ENCODE data around the gene SYNPO.
A peak's percentile ranks its signal among the peaks of the same experiment; 100 is the strongest.

Gene SYNPO

DNA sequence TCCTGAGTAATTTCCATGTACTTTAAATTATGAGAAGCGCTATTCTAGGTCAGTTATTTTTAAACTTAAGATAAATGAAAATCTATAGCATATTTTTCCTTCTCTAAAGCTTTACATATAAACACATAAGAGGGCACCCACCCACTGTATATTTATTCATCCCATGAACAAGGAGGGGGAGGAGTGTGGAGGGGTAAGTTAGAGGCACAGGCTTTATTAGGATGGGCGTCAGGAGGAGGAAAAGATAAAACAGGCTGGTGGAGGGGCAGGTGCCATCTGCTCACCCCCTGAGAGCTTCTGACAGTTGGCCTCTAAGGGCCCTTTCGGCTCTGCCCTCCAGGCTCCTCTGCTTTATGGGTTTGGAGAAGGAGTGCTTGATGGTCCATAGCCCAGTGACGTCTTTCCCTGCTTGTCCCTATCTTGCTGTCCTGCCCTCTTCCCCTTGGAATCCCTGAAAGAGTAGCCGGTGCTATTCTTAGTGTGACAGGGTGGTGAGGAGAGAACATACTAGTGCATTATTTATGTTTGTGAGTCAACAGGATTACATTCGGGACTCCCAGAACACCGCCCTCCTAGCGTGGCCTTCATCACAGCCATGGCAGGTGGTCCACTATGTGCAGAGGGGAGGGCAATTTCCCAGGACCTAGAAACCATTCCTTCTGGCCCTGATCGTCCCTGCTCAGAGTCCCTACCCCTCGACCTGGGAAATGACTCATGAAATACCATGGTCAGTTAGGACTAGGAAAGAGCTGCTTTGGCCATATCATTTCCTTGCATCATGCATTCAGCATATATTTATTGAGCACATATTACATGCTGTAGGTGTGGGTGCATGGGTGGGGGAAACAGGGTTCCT, 7.9 kb upstream of the SYNPO start:
- Histone ChIP-seq H3K36me3 (ENCODE audit: control insufficient read depth in 1 of 2, insufficient read depth in 2 of 2, low read length in 2 of 2) (no peaks in the 10 kb centered on the region), H3K4me3 (ENCODE audit: low read depth, low read length) (no peak overlapping the region), H4K12ac (ENCODE audit: low read depth, low read length) (no peak overlapping the region), H3K79me2 (ENCODE audit: control insufficient read depth, insufficient read depth, low read length, poor library complexity) (no peaks in the 10 kb centered on the region), H3K4me1 (ENCODE audit: control insufficient read depth in 1 of 2, insufficient read depth in 2 of 2, low read length in 2 of 2) (peaks cover 32 to 35% of the 10 kb centered on the region in 2 experiments), H2BK5ac (ENCODE audit: low read depth, low read length, poor library complexity) (no peak overlapping the region), H4K8ac (ENCODE audit: low read depth, low read length) (no peak overlapping the region), H3K9ac (ENCODE audit: low read length) (no peak overlapping the region), H2AK5ac (ENCODE audit: low read length) (peak overlapping the region; percentile 15), H3K14ac (ENCODE audit: low read length) (no peak overlapping the region), H2AFZ (ENCODE audit: insufficient read depth, low read length, poor library complexity) (no peak overlapping the region), H4K91ac (ENCODE audit: low read depth, low read length) (no peak overlapping the region), H2BK120ac (ENCODE audit: insufficient read depth, low read length, poor library complexity) (no peak overlapping the region), H3K4me2 (ENCODE audit: low read length) (no peak overlapping the region), H3K27ac (ENCODE audit: low read depth, low read length) (no peak overlapping the region), H2BK12ac (ENCODE audit: low read length) (no peak overlapping the region), H3K79me1 (ENCODE audit: low read length) (peaks cover 19% of the 10 kb centered on the region), H3K27me3 (ENCODE audit: insufficient read depth, low read length) (no peaks in the 10 kb centered on the region), H3K18ac (ENCODE audit: low read length) (no peak overlapping the region), H3K23ac (ENCODE audit: low read length) (no peak overlapping the region), H3K9me3 (ENCODE audit: insufficient read depth, low read depth, low read length) (no peaks in the 10 kb centered on the region), H3K4ac (ENCODE audit: low read depth, low read length) (no peak overlapping the region)
- WGBS (ENCODE audit: extremely low coverage, insufficient coverage, insufficient read length): no CpG with 5 or more reads among the region's 10 CpGs
- DNase-seq: peak; percentile 32 to 58

DNA sequence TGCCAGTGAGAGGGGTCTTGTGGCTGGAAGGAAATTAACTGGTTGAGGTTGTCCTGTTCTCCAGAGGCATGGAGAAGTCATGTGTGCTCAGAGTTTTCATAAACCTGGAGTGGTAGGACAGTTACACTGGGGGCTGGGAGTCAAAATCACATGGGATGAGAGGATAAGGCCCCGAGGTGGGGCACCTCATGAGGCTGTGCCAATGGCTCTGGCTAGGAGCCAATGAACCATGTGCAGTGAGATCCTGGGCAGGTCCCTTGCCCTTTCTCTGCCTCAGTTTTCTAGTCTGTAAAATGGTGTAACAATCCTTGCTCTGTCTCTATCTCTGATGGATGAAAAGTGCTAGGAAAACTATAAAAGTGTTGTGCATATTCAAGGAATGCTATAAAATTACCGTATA, 7.0 kb upstream of the SYNPO start:
- peaks cover under 1% of the 10 kb centered on the region for H3K79me2 ChIP-seq (ENCODE audit: control insufficient read depth, insufficient read depth, low read length, poor library complexity)
- no peaks in the 10 kb centered on the region for H3K9me3 ChIP-seq (ENCODE audit: insufficient read depth, low read depth, low read length)
- peaks cover 28 to 36% of the 10 kb centered on the region in 2 experiments for H3K4me1 ChIP-seq (ENCODE audit: control insufficient read depth in 1 of 2, insufficient read depth in 2 of 2, low read length in 2 of 2)
- no peak overlapping the region for H3K23ac ChIP-seq (ENCODE audit: low read length)
- no peak overlapping the region for H3K18ac ChIP-seq (ENCODE audit: low read length)
- no peak overlapping the region for H2AK5ac ChIP-seq (ENCODE audit: low read length)
- no peak overlapping the region for H3K14ac ChIP-seq (ENCODE audit: low read length)
- peaks cover 23% of the 10 kb centered on the region for H3K79me1 ChIP-seq (ENCODE audit: low read length)
- H4K91ac ChIP-seq (ENCODE audit: low read depth, low read length): no peak overlapping the region
- H3K27ac ChIP-seq (ENCODE audit: low read depth, low read length): no peak overlapping the region
- no peak overlapping the region for H2AFZ ChIP-seq (ENCODE audit: insufficient read depth, low read length, poor library complexity)
- WGBS (ENCODE audit: extremely low coverage, insufficient coverage, insufficient read length): no CpG with 5 or more reads among the region's 2 CpGs
- no peak overlapping the region for H4K12ac ChIP-seq (ENCODE audit: low read depth, low read length)
- no peak overlapping the region for H3K4me2 ChIP-seq (ENCODE audit: low read length)
- no peaks in the 10 kb centered on the region for H3K36me3 ChIP-seq (ENCODE audit: control insufficient read depth in 1 of 2, insufficient read depth in 2 of 2, low read length in 2 of 2)
- peak overlapping the region; percentile 5 for H2BK120ac ChIP-seq (ENCODE audit: insufficient read depth, low read length, poor library complexity)
- no peak overlapping the region for H3K4ac ChIP-seq (ENCODE audit: low read depth, low read length)
- H4K8ac ChIP-seq (ENCODE audit: low read depth, low read length): no peak overlapping the region
- H2BK12ac ChIP-seq (ENCODE audit: low read length): no peak overlapping the region
- DNase-seq: no peak
- H3K9ac ChIP-seq (ENCODE audit: low read length): no peak overlapping the region
- no peaks in the 10 kb centered on the region for H3K27me3 ChIP-seq (ENCODE audit: insufficient read depth, low read length)
- no peak overlapping the region for H2BK5ac ChIP-seq (ENCODE audit: low read depth, low read length, poor library complexity)
- no peak overlapping the region for H3K4me3 ChIP-seq (ENCODE audit: low read depth, low read length)

GRCh38 chr5:150636391-150637244, 3.8 kb upstream of the SYNPO start:
- Histone ChIP-seq H3K18ac (ENCODE audit: low read length) (peak overlapping the region; percentile 62), H2BK5ac (ENCODE audit: low read depth, low read length, poor library complexity) (peak overlapping the region; percentile 17), H3K79me2 (ENCODE audit: control insufficient read depth, insufficient read depth, low read length, poor library complexity) (peaks cover 11% of the 10 kb centered on the region), H3K27ac (ENCODE audit: low read depth, low read length) (peak overlapping the region; percentile 70), H3K9me3 (ENCODE audit: insufficient read depth, low read depth, low read length) (no peaks in the 10 kb centered on the region), H3K4me3 (ENCODE audit: low read depth, low read length) (no peak overlapping the region), H4K91ac (ENCODE audit: low read depth, low read length) (peak overlapping the region; percentile 80), H2AK5ac (ENCODE audit: low read length) (peak overlapping the region; percentile 64), H3K4ac (ENCODE audit: low read depth, low read length) (no peak overlapping the region), H3K79me1 (ENCODE audit: low read length) (peaks cover 45% of the 10 kb centered on the region), H3K36me3 (ENCODE audit: control insufficient read depth in 1 of 2, insufficient read depth in 2 of 2, low read length in 2 of 2) (no peaks in the 10 kb centered on the region), H2AFZ (ENCODE audit: insufficient read depth, low read length, poor library complexity) (peak overlapping the region; percentile 64), H3K9ac (ENCODE audit: low read length) (no peak overlapping the region), H2BK120ac (ENCODE audit: insufficient read depth, low read length, poor library complexity) (peak overlapping the region; percentile 82), H3K4me1 (ENCODE audit: control insufficient read depth in 1 of 2, insufficient read depth in 2 of 2, low read length in 2 of 2) (peaks cover 46 to 48% of the 10 kb centered on the region in 2 experiments), H4K8ac (ENCODE audit: low read depth, low read length) (no peak overlapping the region), H3K27me3 (ENCODE audit: insufficient read depth, low read length) (no peaks in the 10 kb centered on the region), H4K12ac (ENCODE audit: low read depth, low read length) (no peak overlapping the region), H3K14ac (ENCODE audit: low read length) (peak overlapping the region; percentile 42), H3K23ac (ENCODE audit: low read length) (no peak overlapping the region), H2BK12ac (ENCODE audit: low read length) (peak overlapping the region; percentile 79), H3K4me2 (ENCODE audit: low read length) (no peak overlapping the region)
- DNase-seq: no peak
- WGBS (ENCODE audit: extremely low coverage, insufficient coverage, insufficient read length): no CpG with 5 or more reads among the region's 6 CpGs

DNA sequence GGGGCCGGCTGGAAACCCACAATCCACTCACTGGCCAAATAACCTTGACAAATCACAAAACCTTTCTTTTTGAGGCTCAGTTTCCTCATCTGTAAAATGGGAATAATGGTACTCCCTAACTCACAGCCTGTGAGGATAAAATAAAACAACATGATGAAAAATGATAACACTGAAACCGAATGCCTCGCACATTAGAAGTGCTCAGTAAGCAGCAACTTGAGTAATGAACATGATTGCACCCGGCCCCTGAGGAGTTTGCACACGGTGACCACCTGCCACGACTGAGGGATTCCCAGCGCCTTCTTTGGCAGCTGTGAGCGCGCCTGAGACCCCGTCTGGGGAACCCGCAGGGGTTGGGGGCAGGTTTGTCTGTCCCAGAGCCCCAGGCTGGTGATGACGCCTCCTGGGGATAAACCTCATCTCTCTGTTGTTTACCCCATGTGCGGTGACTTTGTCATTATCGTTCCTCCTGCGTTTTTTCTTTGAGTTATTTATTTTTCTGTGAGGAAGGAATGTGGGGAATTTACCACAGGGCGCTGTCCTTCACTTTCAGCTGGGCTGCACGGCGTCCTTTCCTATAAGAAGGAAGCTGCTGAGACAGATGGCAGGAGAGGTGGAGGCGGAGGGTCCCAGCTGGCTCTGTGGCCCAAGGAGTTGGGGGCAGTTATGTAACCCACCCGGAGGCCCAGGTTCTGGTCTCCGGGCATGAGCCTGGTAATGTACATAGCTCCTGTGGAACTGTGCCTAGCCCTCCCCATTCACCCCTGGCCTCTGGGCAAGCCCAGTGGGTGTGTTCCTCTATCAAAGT, 3.0 kb upstream of the SYNPO start:
- H3K4me2 ChIP-seq (ENCODE audit: low read length): peak overlapping the region; percentile 38
- H2BK120ac ChIP-seq (ENCODE audit: insufficient read depth, low read length, poor library complexity): peak overlapping the region; percentile 85
- peak; percentile 92 to 97 for DNase-seq
- peak overlapping the region; percentile 70 for H3K27ac ChIP-seq (ENCODE audit: low read depth, low read length)
- peaks cover 19% of the 10 kb centered on the region for H3K79me2 ChIP-seq (ENCODE audit: control insufficient read depth, insufficient read depth, low read length, poor library complexity)
- H4K8ac ChIP-seq (ENCODE audit: low read depth, low read length): peak overlapping the region; percentile 36
- no peak overlapping the region for H4K12ac ChIP-seq (ENCODE audit: low read depth, low read length)
- H2BK5ac ChIP-seq (ENCODE audit: low read depth, low read length, poor library complexity): peak overlapping the region; percentile 82
- H3K14ac ChIP-seq (ENCODE audit: low read length): peak overlapping the region; percentile 38
- H3K36me3 ChIP-seq (ENCODE audit: control insufficient read depth in 1 of 2, insufficient read depth in 2 of 2, low read length in 2 of 2): no peaks in the 10 kb centered on the region
- peaks cover 54 to 56% of the 10 kb centered on the region in 2 experiments for H3K4me1 ChIP-seq (ENCODE audit: control insufficient read depth in 1 of 2, insufficient read depth in 2 of 2, low read length in 2 of 2)
- H2BK12ac ChIP-seq (ENCODE audit: low read length): peak overlapping the region; percentile 81
- H3K4me3 ChIP-seq (ENCODE audit: low read depth, low read length): no peak overlapping the region
- peak overlapping the region; percentile 24 for H3K18ac ChIP-seq (ENCODE audit: low read length)
- H4K91ac ChIP-seq (ENCODE audit: low read depth, low read length): peak overlapping the region; percentile 80
- peak overlapping the region; percentile 11 for H2AFZ ChIP-seq (ENCODE audit: insufficient read depth, low read length, poor library complexity)
- peaks cover 53% of the 10 kb centered on the region for H3K79me1 ChIP-seq (ENCODE audit: low read length)
- H3K4ac ChIP-seq (ENCODE audit: low read depth, low read length): peak overlapping the region; percentile 34
- WGBS (ENCODE audit: extremely low coverage, insufficient coverage, insufficient read length): no CpG with 5 or more reads among the region's 21 CpGs
- no peak overlapping the region for H3K9ac ChIP-seq (ENCODE audit: low read length)
- H2AK5ac ChIP-seq (ENCODE audit: low read length): peak overlapping the region; percentile 12
- H3K27me3 ChIP-seq (ENCODE audit: insufficient read depth, low read length): no peaks in the 10 kb centered on the region
- no peak overlapping the region for H3K23ac ChIP-seq (ENCODE audit: low read length)
- H3K9me3 ChIP-seq (ENCODE audit: insufficient read depth, low read depth, low read length): no peaks in the 10 kb centered on the region

Measured in trophoblast cell (in vitro differentiated cells and primary cell).